Nephron progenitor cell (in vitro differentiated cells): ENCODE measurements around the gene UROC1.

ENCODE experiments used
- DNase-seq: peaks from one replicate; pipeline ENCODE4 v3.0.0; 2021
- H3K27ac Mint-ChIP-seq: 2 replicates; pipeline ENCODE4 v1.8.0; 2021; ENCODE audit warnings: mild to moderate bottlenecking, moderate library complexity, mixed read lengths
- H3K27me3 Mint-ChIP-seq: 2 replicates; pipeline ENCODE4 v1.8.0; 2021; ENCODE audit warnings: mild to moderate bottlenecking, low read depth, mixed read lengths; ENCODE audit not compliant: poor library complexity
- H3K36me3 Mint-ChIP-seq: 2 replicates; pipeline ENCODE4 v1.8.0; 2021; ENCODE audit warnings: low read depth, mixed read lengths
- H3K4me1 Mint-ChIP-seq: 2 replicates; pipeline ENCODE4 v1.8.0; 2021; ENCODE audit warnings: mixed read lengths
- H3K4me3 Mint-ChIP-seq: 2 replicates; pipeline ENCODE4 v1.8.0; 2021; ENCODE audit warnings: mild to moderate bottlenecking, moderate library complexity, mixed read lengths
- H3K9me3 Mint-ChIP-seq: 2 replicates; pipeline ENCODE4 v1.8.0; 2021; ENCODE audit warnings: mild to moderate bottlenecking, moderate library complexity, mixed read lengths
- TF ChIP-seq, protein P1 (sequence below): fragments of 200-600 bp; sonication (generic); IDR thresholded peaks from 2 replicates; pipeline ENCODE4 v1.5.0; 2021; ENCODE audit warnings: antibody characterized with exemption

Gene UROC1

DNA sequence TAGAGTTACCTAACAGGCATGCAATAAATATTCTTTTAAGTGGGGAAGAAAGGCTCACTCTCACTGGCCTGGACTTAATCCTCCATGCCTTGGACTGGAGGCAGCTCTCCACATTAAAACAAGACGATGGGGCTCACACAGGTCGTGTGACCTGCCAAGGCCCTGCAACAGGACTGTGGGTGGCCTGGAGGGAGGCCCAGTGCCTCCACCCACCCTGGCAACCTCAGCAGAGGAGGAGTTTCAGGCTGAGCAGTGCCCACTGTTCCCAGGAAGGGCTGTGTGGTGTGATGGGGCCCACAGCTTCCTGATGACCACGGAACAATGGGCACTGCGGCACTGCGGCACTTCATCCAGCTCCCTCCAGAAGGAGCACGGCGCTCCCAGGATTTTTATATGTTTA is 5.5 kb downstream of the UROC1 start:
- no peak overlapping the region for H3K4me3 Mint-ChIP-seq
- DNase-seq: no peak
- H3K9me3 Mint-ChIP-seq: no peaks in the 10 kb centered on the region
- peaks cover 5% of the 10 kb centered on the region for H3K27me3 Mint-ChIP-seq
- H3K27ac Mint-ChIP-seq: no peak overlapping the region
- TF ChIP-seq, protein P1, sequence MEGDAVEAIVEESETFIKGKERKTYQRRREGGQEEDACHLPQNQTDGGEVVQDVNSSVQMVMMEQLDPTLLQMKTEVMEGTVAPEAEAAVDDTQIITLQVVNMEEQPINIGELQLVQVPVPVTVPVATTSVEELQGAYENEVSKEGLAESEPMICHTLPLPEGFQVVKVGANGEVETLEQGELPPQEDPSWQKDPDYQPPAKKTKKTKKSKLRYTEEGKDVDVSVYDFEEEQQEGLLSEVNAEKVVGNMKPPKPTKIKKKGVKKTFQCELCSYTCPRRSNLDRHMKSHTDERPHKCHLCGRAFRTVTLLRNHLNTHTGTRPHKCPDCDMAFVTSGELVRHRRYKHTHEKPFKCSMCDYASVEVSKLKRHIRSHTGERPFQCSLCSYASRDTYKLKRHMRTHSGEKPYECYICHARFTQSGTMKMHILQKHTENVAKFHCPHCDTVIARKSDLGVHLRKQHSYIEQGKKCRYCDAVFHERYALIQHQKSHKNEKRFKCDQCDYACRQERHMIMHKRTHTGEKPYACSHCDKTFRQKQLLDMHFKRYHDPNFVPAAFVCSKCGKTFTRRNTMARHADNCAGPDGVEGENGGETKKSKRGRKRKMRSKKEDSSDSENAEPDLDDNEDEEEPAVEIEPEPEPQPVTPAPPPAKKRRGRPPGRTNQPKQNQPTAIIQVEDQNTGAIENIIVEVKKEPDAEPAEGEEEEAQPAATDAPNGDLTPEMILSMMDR: no peak
- no peaks in the 10 kb centered on the region for H3K36me3 Mint-ChIP-seq
- H3K4me1 Mint-ChIP-seq: peaks cover 6% of the 10 kb centered on the region

DNA sequence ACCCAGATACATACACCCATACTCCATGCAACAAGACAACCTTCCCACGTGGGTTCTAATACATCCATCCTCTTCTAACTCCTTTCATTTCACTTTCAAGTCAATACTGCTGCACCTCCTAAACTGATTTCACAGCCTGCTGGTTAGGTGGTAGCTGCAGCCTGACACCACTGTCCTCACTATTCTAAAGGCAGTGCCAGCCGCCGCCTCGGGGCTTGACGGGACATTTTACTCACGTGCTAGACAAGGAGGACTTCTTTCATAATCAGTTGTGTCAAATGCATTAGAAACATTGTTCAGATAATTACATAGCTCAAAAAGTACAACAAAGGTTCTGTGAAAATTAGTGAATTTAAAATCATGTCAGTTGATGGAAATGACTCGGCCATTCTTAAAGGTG is 6.3 kb downstream of the UROC1 start:
- no peak overlapping the region for H3K27ac Mint-ChIP-seq
- DNase-seq: no peak
- H3K9me3 Mint-ChIP-seq: no peaks in the 10 kb centered on the region
- H3K36me3 Mint-ChIP-seq: no peaks in the 10 kb centered on the region
- TF ChIP-seq, protein P1: no peak
- peaks cover 5% of the 10 kb centered on the region for H3K27me3 Mint-ChIP-seq
- H3K4me3 Mint-ChIP-seq: no peak overlapping the region
- peaks cover 6% of the 10 kb centered on the region for H3K4me1 Mint-ChIP-seq

- peaks cover 6% of the 10 kb centered on the region for H3K4me1 Mint-ChIP-seq
- H3K9me3 Mint-ChIP-seq: no peaks in the 10 kb centered on the region
- TF ChIP-seq, protein P1: no peak
- H3K36me3 Mint-ChIP-seq: no peaks in the 10 kb centered on the region
- no peak for DNase-seq
- H3K27ac Mint-ChIP-seq: no peak overlapping the region
- H3K4me3 Mint-ChIP-seq: no peak overlapping the region
- peaks cover 5% of the 10 kb centered on the region for H3K27me3 Mint-ChIP-seq
These were observed 7.2 kb downstream of the UROC1 start for GRCh38 chr3:126510308-126510910.

DNA sequence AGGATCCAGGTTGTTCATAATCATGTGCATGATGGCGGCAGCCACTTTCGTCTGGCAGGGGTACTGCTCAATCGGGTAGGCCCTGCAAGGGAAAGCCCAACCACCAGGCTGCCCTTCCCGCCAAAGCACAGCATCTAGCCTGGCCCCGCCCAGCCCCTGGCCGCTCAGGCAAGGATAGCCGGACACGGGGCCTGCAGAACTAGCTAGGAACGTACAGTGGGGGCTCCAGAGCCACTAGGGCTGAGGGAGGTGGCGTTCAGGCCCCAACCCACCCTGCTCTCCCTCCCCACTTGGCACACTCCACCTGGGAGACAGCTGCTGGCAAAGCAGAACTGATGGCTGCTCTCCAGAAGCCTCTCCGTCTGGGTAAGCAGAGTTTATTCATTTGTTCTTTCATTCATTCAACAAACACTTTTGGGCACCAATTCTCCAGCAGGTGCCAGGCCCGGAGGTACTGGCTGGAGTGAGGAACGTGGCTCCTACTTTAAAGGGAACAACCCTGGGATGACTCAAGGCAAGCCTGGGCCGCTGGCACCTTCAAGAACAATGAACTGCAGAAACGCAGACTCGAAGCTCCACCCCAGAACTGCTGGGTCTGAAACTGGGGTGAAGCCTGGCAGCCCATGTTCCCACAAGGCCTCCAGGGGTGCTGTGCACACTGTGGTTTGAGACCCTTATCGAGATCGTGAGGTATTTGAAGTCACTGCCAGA is 7.8 kb downstream of the UROC1 start:
- Mint-ChIP-seq H3K4me1 (peaks cover 10% of the 10 kb centered on the region), H3K27me3 (peaks cover 8% of the 10 kb centered on the region), H3K9me3 (no peaks in the 10 kb centered on the region), H3K4me3 (no peak overlapping the region), H3K27ac (no peak overlapping the region), H3K36me3 (no peaks in the 10 kb centered on the region)
- TF ChIP-seq, protein P1: no peak
- no peak for DNase-seq

DNA sequence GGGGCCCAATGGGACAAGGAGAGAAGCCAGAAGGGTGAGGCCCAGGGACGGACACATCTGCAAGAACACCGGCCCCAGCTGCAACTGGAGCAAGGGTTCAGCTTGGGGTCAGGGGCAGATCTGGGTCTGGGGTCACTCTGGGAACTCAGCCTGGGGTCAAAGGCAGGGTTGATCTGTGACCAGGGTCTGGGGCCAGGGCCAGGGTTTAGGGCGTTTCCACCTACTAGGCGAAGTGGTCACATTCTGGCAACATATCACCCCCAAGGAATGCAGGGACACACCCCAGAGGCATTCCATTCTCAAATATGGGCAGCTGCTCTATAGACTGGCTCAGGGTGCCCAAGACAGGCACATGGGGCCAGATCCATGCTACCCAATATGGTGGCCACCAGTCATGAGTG is 9.0 kb downstream of the UROC1 start:
- Mint-ChIP-seq H3K4me1 (peaks cover 10% of the 10 kb centered on the region), H3K27ac (no peak overlapping the region), H3K36me3 (no peaks in the 10 kb centered on the region), H3K9me3 (no peaks in the 10 kb centered on the region), H3K4me3 (no peak overlapping the region), H3K27me3 (peaks cover 10% of the 10 kb centered on the region)
- DNase-seq: no peak
- TF ChIP-seq, protein P1: no peak

- TF ChIP-seq, protein P1: no peak
- H3K9me3 Mint-ChIP-seq: no peaks in the 10 kb centered on the region
These were observed 9.7 kb downstream of the UROC1 start for GRCh38 chr3:126507886-126508285.

More at GRCh38 chr3:126507886-126508285, 9.7 kb downstream of the UROC1 start:
- no peaks in the 10 kb centered on the region for H3K36me3 Mint-ChIP-seq
- peaks cover 10% of the 10 kb centered on the region for H3K27me3 Mint-ChIP-seq
- peaks cover 10% of the 10 kb centered on the region for H3K4me1 Mint-ChIP-seq
- no peak for DNase-seq
- no peak overlapping the region for H3K27ac Mint-ChIP-seq
- no peak overlapping the region for H3K4me3 Mint-ChIP-seq
